RWPE1 (cell line): Measurements from ENCODE around the gene INVS.

ENCODE experiments used
- CTCF ChIA-PET: fragments of 350-600 bp; sonication (Branson Sonifier 250); formaldehyde crosslinking; extraction: SDS; loops from one replicate; lab custom pipeline; 2021; lab: Yijun Ruan, JAX
- POLR2A ChIA-PET: fragments of 400-600 bp; formaldehyde crosslinking; extraction: SDS; loops from one replicate; lab custom pipeline; 2020; ENCODE audit warnings: antibody characterized with exemption; ENCODE audit not compliant: low non-redundant PET; lab: Yijun Ruan, JAX
- DNase-seq: peaks from one replicate; pipeline ENCODE4 v3.0.0; 2012; ENCODE audit warnings: low spot score
- H3K27ac ChIP-seq: fragments of 450-650 bp; 2 replicates; pipeline ENCODE4 v1.5.1; 2017
- CTCF ChIP-seq: fragments of 450-650 bp; conservative IDR thresholded peaks from 2 replicates; pipeline ENCODE4 v1.5.1; 2017; ENCODE audit warnings: low read depth, mild to moderate bottlenecking

The INVS gene

GRCh38 chr9:100277166-100277979, 178.3 kb downstream of the INVS start:
- CTCF ChIA-PET = interaction anchor here (0.6 to 1.2 kb wide), 2 partner anchors 1046 to 1068 kb away, joined by 3 to 4 read pairs; no protein-coding TSS in a partner anchor
- peak; percentile 21 for DNase-seq
- no peak overlapping the region for H3K27ac ChIP-seq
- TF ChIP-seq CTCF = no peak
- POLR2A ChIA-PET = no interaction called here

GRCh38 chr9:100281066-100281465, 182.0 kb downstream of the INVS start:
- CTCF ChIA-PET = interaction anchor here (0.6 kb wide), 3 partner anchors 14 to 337 kb away, joined by 3 to 5 read pairs (median 4); no protein-coding TSS in a partner anchor
- no peak for TF ChIP-seq CTCF

GRCh38 chr9:100281676-100282387, 182.8 kb downstream of the INVS start:
- CTCF ChIA-PET = interaction anchor here (0.6 kb wide), 1 partner anchor 271 kb away, joined by 6 read pairs; no protein-coding TSS in a partner anchor
- no peak for DNase-seq
- POLR2A ChIA-PET = no interaction called here
- no peak overlapping the region for H3K27ac ChIP-seq
- no peak for TF ChIP-seq CTCF

More at GRCh38 chr9:100281066-100281465, 182.0 kb downstream of the INVS start:
- H3K27ac ChIP-seq = no peak overlapping the region
- POLR2A ChIA-PET = no interaction called here
- DNase-seq = no peak

- DNase-seq = no peak
- ChIA-PET POLR2A (no interaction called here), CTCF (no interaction called here)
- no peak for TF ChIP-seq CTCF
- H3K27ac ChIP-seq = no peak overlapping the region
Observed at GRCh38 chr9:100282388-100282719, 183.3 kb downstream of the INVS start.

- TF ChIP-seq CTCF = no peak
- CTCF ChIA-PET = interaction anchor here (0.6 kb wide), 1 partner anchor 203 kb away, joined by 3 read pairs; no protein-coding TSS in a partner anchor
- no peak for DNase-seq
- H3K27ac ChIP-seq = no peak overlapping the region
- POLR2A ChIA-PET = no interaction called here
Observed at GRCh38 chr9:100284247-100284646, 185.2 kb downstream of the INVS start.

GRCh38 chr9:100285080-100285479, 186.0 kb downstream of the INVS start:
- DNase-seq = no peak
- ChIA-PET CTCF (no interaction called here), POLR2A (no interaction called here)
- TF ChIP-seq CTCF = no peak
- no peak overlapping the region for H3K27ac ChIP-seq
